Ectodermal cell (in vitro differentiated cells): ENCODE results near the gene KRT17. TPM values are rescaled to one million over a fixed set of nuclear protein-coding genes. Genes with fewer than 3 reads are reported as not detected.
A peak's percentile ranks its signal among the peaks of the same experiment; 100 is the strongest.

Experiments
- H3K27ac ChIP-seq: 2 replicates; pipeline ENCODE4 v1.7.0; 2013; ENCODE audit warnings: mild to moderate bottlenecking, low read depth, low read length; ENCODE audit not compliant: insufficient read depth, poor library complexity, severe bottlenecking
- H3K27me3 ChIP-seq: 2 replicates; pipeline ENCODE4 v1.7.0; 2013; ENCODE audit warnings: mild to moderate bottlenecking, low read length; ENCODE audit not compliant: insufficient read depth, control insufficient read depth, poor library complexity, severe bottlenecking
- H3K36me3 ChIP-seq: one replicate; pipeline ENCODE4 v1.7.0; 2013; ENCODE audit warnings: low read length; ENCODE audit not compliant: control insufficient read depth, insufficient read depth
- H3K4me1 ChIP-seq: one replicate; pipeline ENCODE4 v1.7.0; 2013; ENCODE audit warnings: low read length; ENCODE audit not compliant: control insufficient read depth, insufficient read depth
- H3K4me3 ChIP-seq: 2 replicates; pipeline ENCODE4 v1.7.0; 2013; ENCODE audit warnings: low read depth, low read length, control low read depth; ENCODE audit not compliant: insufficient read depth
- H3K9me3 ChIP-seq: 2 replicates; pipeline ENCODE4 v1.7.0; 2013; ENCODE audit warnings: mild to moderate bottlenecking, low read length, moderate library complexity; ENCODE audit not compliant: control insufficient read depth
- WGBS, 2 experiments: methylation state at CpG; one replicate each; pipeline ENCODE4 v1.1.7; 2013; ENCODE audit warnings: missing lambda C conversion rate in 2 of 2; 5-methylcytosine and 5-hydroxymethylcytosine counted together
- polyA plus RNA-seq, 4 experiments: library from polyadenylated mRNA; stranded (reverse); fragments of 50-300 nt; gene quantifications; one replicate each; pipeline ENCODE4 v1.2.3, GENCODE V29; 2013

KRT17 gene
- polyA plus RNA-seq (2013, experiment 1 of 4): 1.8 TPM
- polyA plus RNA-seq (2013, experiment 2 of 4): 1.8 TPM
- polyA plus RNA-seq (2013, experiment 3 of 4): 1.3 TPM
- polyA plus RNA-seq (2013, experiment 4 of 4): 1.1 TPM

GRCh38 chr17:41624208-41625101 lies at the start of gene KRT17:
Gene KRT17, minus strand, starts transcription at chr17:41624575. Its CDS starts 66 bp downstream, at chr17:41624509.
- no peaks in the 10 kb centered on the region for H3K36me3 ChIP-seq
- no peak within 1 kb of the TSS for H3K27ac ChIP-seq
- WGBS, 2 experiments: 88 to 91% methylated on average over 31 to 33 of the region's 33 CpGs
- H3K4me3 ChIP-seq: no peak within 1 kb of the TSS
- H3K9me3 ChIP-seq: no peaks in the 10 kb centered on the region
- H3K27me3 ChIP-seq: no peaks in the 10 kb centered on the region
- peaks cover 16% of the 10 kb centered on the region for H3K4me1 ChIP-seq

DNA sequence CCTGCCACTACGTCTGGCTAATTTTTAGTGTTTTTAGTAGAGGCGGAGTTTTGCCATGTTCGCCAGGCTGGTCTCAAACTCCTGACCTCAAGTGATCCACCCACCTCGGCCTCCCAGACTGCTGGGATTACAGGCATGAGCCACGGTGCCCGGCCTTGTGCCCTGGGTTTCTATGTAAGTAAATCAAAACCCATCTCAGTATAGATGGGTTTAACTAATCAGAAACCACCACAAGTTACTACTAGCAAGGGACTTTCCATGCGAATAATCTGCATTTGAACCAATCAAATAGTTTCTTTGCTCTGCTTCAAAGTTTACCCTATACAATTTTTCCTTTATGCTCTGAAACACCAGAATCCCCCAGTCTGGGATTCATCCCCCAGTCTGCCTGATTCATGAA lies 47.8 kb upstream of the KRT17 start:
- Histone ChIP-seq H3K27me3 (peaks cover 6% of the 10 kb centered on the region), H3K4me1 (no peaks in the 10 kb centered on the region), H3K36me3 (no peaks in the 10 kb centered on the region), H3K27ac (no peak overlapping the region), H3K4me3 (no peak overlapping the region), H3K9me3 (no peaks in the 10 kb centered on the region)
- WGBS, 2 experiments: 93% methylated on average over 7 of the region's 7 CpGs

GRCh38 chr17:41667280-41668041 lies 43.1 kb upstream of the KRT17 start:
- no peak overlapping the region for H3K27ac ChIP-seq
- no peaks in the 10 kb centered on the region for H3K9me3 ChIP-seq
- peaks cover 14% of the 10 kb centered on the region for H3K27me3 ChIP-seq
- H3K4me1 ChIP-seq: no peaks in the 10 kb centered on the region
- no peaks in the 10 kb centered on the region for H3K36me3 ChIP-seq
- WGBS, 2 experiments: 60 to 61% methylated on average over 23 of the region's 23 CpGs
- H3K4me3 ChIP-seq: peak overlapping the region; percentile 49

GRCh38 chr17:41666708-41667279 lies 42.4 kb upstream of the KRT17 start:
- WGBS, 2 experiments: 2 to 3% methylated on average over 22 to 23 of the region's 23 CpGs
- Histone ChIP-seq H3K27ac (no peak overlapping the region), H3K4me3 (peak overlapping the region; percentile 49), H3K27me3 (peaks cover 14% of the 10 kb centered on the region), H3K9me3 (no peaks in the 10 kb centered on the region), H3K4me1 (no peaks in the 10 kb centered on the region), H3K36me3 (no peaks in the 10 kb centered on the region)

GRCh38 chr17:41666237-41666641 lies 41.9 kb upstream of the KRT17 start:
- peaks cover 14% of the 10 kb centered on the region for H3K27me3 ChIP-seq
- peak overlapping the region; percentile 49 for H3K4me3 ChIP-seq
- H3K36me3 ChIP-seq: no peaks in the 10 kb centered on the region
- H3K9me3 ChIP-seq: no peaks in the 10 kb centered on the region
- H3K27ac ChIP-seq: no peak overlapping the region
- no peaks in the 10 kb centered on the region for H3K4me1 ChIP-seq
- WGBS, 2 experiments: 4 to 5% methylated on average over 11 of the region's 11 CpGs

GRCh38 chr17:41665566-41666236 lies 41.3 kb upstream of the KRT17 start:
- no peaks in the 10 kb centered on the region for H3K9me3 ChIP-seq
- no peaks in the 10 kb centered on the region for H3K36me3 ChIP-seq
- H3K27me3 ChIP-seq: peaks cover 14% of the 10 kb centered on the region
- 17 to 20% methylated on average over 39 of the region's 39 CpGs for WGBS, 2 experiments
- H3K4me1 ChIP-seq: no peaks in the 10 kb centered on the region
- H3K27ac ChIP-seq: no peak overlapping the region
- H3K4me3 ChIP-seq: peak overlapping the region; percentile 49

DNA sequence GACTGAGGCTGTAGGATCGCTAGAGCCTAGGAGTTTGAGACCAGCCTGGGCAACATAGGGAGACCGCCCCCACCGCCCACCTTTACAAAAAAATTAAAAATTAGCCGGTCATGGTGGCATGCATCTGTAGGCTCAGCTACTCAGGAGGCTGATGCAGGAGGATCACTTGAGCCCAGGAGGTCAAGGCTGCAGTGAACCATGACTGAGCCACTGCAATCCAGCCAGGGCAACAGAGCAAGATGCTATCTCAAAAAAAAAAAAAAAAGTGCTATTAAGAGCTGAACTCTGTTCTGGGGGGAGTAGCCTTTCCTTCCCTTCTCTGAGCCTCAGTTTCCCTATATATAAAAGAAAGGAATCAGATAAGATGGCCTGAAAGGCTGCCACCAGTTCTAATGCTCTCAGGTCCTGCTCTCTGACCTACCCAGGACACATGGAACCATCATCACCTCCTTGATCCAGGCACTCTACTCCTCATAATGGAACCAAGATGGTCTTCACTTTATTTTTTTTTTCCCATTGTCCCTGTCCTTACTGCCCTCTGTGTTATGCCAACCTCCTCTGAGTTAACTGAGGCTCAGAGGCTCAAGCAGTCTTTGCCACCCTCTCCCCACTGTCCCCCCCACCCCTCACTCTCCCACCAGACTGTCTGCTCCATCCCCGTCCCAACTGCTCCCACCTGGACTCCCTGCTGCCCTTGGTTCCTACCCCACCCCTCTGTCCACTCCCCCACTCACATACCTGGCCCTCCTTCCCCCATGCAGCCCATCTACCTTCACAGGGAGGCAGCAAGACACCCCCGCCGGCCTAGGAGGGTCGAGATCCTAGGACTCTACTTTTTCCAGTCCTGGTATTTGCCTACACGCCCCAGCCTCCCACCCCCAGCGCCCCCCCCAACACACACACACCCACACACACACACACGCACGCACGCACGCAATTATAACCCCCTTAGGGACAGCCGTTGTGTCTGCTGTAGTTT lies 40.5 kb upstream of the KRT17 start:
- WGBS, 2 experiments: 79 to 87% methylated on average over 14 to 15 of the region's 15 CpGs
- Histone ChIP-seq H3K4me3 (no peak overlapping the region), H3K9me3 (no peaks in the 10 kb centered on the region), H3K4me1 (no peaks in the 10 kb centered on the region), H3K27ac (no peak overlapping the region), H3K27me3 (peaks cover 14% of the 10 kb centered on the region), H3K36me3 (no peaks in the 10 kb centered on the region)

DNA sequence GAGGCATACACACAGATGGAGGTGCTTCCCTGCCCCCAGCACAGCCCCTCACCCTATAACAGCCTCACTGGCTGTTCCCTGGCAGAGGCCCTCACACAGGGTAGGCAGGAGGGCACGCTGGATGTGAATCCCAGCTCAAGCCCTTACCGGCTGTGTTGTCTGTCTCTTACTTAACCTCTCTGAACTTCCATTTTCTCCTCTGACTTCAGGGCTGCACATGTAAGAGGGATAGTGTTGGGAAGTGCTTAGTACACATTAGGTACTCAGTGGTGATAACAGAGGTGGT lies 39.7 kb upstream of the KRT17 start:
- Histone ChIP-seq H3K27ac (no peak overlapping the region), H3K4me1 (no peaks in the 10 kb centered on the region), H3K9me3 (no peaks in the 10 kb centered on the region), H3K36me3 (no peaks in the 10 kb centered on the region), H3K27me3 (peaks cover 14% of the 10 kb centered on the region), H3K4me3 (no peak overlapping the region)
- 84 to 91% methylated on average over 2 of the region's 2 CpGs for WGBS, 2 experiments
